WTC11 (cell line): Measurements from ENCODE around the gene KLK2. TPM values are rescaled to one million over a fixed set of nuclear protein-coding genes. Genes with fewer than 3 reads are reported as not detected.
A peak's percentile ranks its signal among the peaks of the same experiment; 100 is the strongest.

Experiments
- ATAC-seq: fragments of 200-7000 bp; cut with Tn5 transposase; 2 replicates; pipeline ENCODE4 v1.10.0; 2021; ENCODE audit warnings: mild to moderate bottlenecking, moderate library complexity
- CTCF ChIA-PET: fragments of 300-600 bp; sonication (Branson Sonifier 250); formaldehyde crosslinking; loops from one replicate; lab custom pipeline; 2021; ENCODE audit warnings: antibody characterized with exemption; lab: Charles Lee
- POLR2A ChIA-PET: fragments of 350-600 bp; sonication (Branson Sonifier 250); formaldehyde crosslinking; loops from one replicate; lab custom pipeline; 2021; ENCODE audit warnings: antibody characterized with exemption; lab: Charles Lee
- DNase-seq: peaks from one replicate; pipeline ENCODE4 v3.0.0; 2021; ENCODE audit warnings: low spot score
- H3K27ac Mint-ChIP-seq: 2 replicates; pipeline ENCODE4 v1.8.0; 2021; ENCODE audit warnings: mixed read lengths
- H3K27me3 Mint-ChIP-seq: 2 replicates; pipeline ENCODE4 v1.8.0; 2021; ENCODE audit warnings: low read depth, mild to moderate bottlenecking, moderate library complexity, mixed read lengths
- H3K36me3 Mint-ChIP-seq: 2 replicates; pipeline ENCODE4 v1.8.0; 2021; ENCODE audit warnings: mixed read lengths
- H3K4me1 Mint-ChIP-seq: 2 replicates; pipeline ENCODE4 v1.8.0; 2022; ENCODE audit warnings: mixed read lengths
- H3K4me3 Mint-ChIP-seq: 2 replicates; pipeline ENCODE4 v1.8.0; 2021; ENCODE audit warnings: mild to moderate bottlenecking, moderate library complexity, mixed read lengths
- H3K9me3 Mint-ChIP-seq: 2 replicates; pipeline ENCODE4 v1.8.0; 2021; ENCODE audit warnings: mixed read lengths
- ATF3 ChIP-seq: sonication (generic); formaldehyde crosslinking; conservative IDR thresholded peaks from 2 replicates; pipeline ENCODE4 v1.8.1; 2022; ENCODE audit warnings: mild to moderate bottlenecking, missing genetic modification reagents
- CREB1 ChIP-seq: sonication (generic); formaldehyde crosslinking; IDR thresholded peaks from 2 replicates; pipeline ENCODE4 v1.8.0; 2023; ENCODE audit warnings: mild to moderate bottlenecking, missing genetic modification reagents
- ELF4 ChIP-seq: sonication (generic); formaldehyde crosslinking; IDR thresholded peaks from 2 replicates; pipeline ENCODE4 v1.8.1; 2022; ENCODE audit warnings: low read depth, mild to moderate bottlenecking, moderate library complexity, missing genetic modification reagents
- EMX1 ChIP-seq: fragments of 250-450 bp; sonication (Bioruptor Pico); IDR thresholded peaks from 2 replicates; pipeline ENCODE4 v1.8.0; 2021; ENCODE audit warnings: mild to moderate bottlenecking
- ESRRA ChIP-seq: sonication (generic); formaldehyde crosslinking; IDR thresholded peaks from 2 replicates; pipeline ENCODE4 v1.8.1; 2022; ENCODE audit warnings: mild to moderate bottlenecking, missing genetic modification reagents, borderline replicate concordance
- JUN ChIP-seq: sonication (generic); formaldehyde crosslinking; IDR thresholded peaks from 2 replicates; pipeline ENCODE4 v1.8.0; 2023; ENCODE audit warnings: mild to moderate bottlenecking, missing genetic modification reagents
- MYBL2 ChIP-seq: sonication (generic); formaldehyde crosslinking; IDR thresholded peaks from 2 replicates; pipeline ENCODE4 v1.8.1; 2023; ENCODE audit warnings: mild to moderate bottlenecking, moderate library complexity, missing genetic modification reagents
- STAT6 ChIP-seq: sonication (generic); formaldehyde crosslinking; conservative IDR thresholded peaks from 2 replicates; pipeline ENCODE4 v1.8.1; 2023; ENCODE audit warnings: mild to moderate bottlenecking, low read depth, missing genetic modification reagents, moderate library complexity
- TCF7 ChIP-seq: sonication (generic); formaldehyde crosslinking; IDR thresholded peaks from 2 replicates; pipeline ENCODE4 v1.8.0; 2022; ENCODE audit warnings: mild to moderate bottlenecking, low read depth, missing genetic modification reagents, moderate library complexity
- ZNF219 ChIP-seq: sonication (generic); formaldehyde crosslinking; IDR thresholded peaks from 2 replicates; pipeline ENCODE4 v1.8.0; 2023; ENCODE audit warnings: missing genetic modification reagents, mild to moderate bottlenecking, borderline replicate concordance
- ZNF317 ChIP-seq: sonication (generic); formaldehyde crosslinking; IDR thresholded peaks from 2 replicates; pipeline ENCODE4 v1.8.1; 2023; ENCODE audit warnings: low read depth, mild to moderate bottlenecking, moderate library complexity, missing genetic modification reagents, borderline replicate concordance
- ZNF532 ChIP-seq: fragments of 250-450 bp; sonication (Bioruptor Pico); IDR thresholded peaks from 2 replicates; pipeline ENCODE4 v1.9.0; 2021; ENCODE audit warnings: mild to moderate bottlenecking, borderline replicate concordance
- ZNF671 ChIP-seq: fragments of 250-450 bp; sonication (Bioruptor Pico); IDR thresholded peaks from 2 replicates; pipeline ENCODE4 v1.8.0; 2021; ENCODE audit warnings: mild to moderate bottlenecking
- total RNA-seq: library from RNA; stranded (reverse); gene quantifications from 3 replicates; pipeline ENCODE4 v1.2.3, GENCODE V29; 2021
- TF ChIP-seq, protein P1 (sequence below): fragments of 200-600 bp; IDR thresholded peaks from 2 replicates; pipeline ENCODE4 v1.8.0; 2022; ENCODE audit warnings: antibody characterized with exemption
- TF ChIP-seq, protein P2 (sequence below): fragments of 250-450 bp; sonication (Bioruptor Pico); IDR thresholded peaks from 2 replicates; pipeline ENCODE4 v1.9.0; 2021; ENCODE audit warnings: mild to moderate bottlenecking

Gene KLK2
- total RNA-seq, 1 experiment from 2014 or later = not detected

DNA sequence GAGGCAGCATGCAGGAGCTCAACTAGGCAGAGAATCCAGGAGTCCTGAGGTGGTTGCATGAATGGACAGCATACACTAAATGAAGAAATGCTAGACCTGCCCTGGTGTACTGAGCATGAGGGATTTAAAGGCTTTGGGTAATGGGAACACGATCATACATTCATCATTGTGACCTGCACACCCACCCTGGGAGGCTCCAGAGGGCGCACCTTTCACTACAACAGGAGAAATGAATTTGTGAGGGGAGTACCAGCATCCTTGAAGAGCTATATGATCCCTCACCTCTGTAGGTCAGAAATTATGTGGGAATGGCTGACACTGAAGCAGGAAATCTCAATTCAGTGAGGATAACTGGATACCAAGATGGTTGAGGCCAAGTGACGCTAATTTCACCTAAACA lies 8.9 kb downstream of the KLK2 start:
- no peaks in the 10 kb centered on the region for H3K36me3 Mint-ChIP-seq
- DNase-seq = no peak
- peaks cover under 1% of the 10 kb centered on the region; the same call in 1 of the 2 replicates for H3K4me1 Mint-ChIP-seq
- H3K27ac Mint-ChIP-seq = no peak overlapping the region
- peaks cover 37% of the 10 kb centered on the region for H3K27me3 Mint-ChIP-seq
- peak; percentile 34 for ATAC-seq
- TF ChIP-seq ESRRA (CRISPR knock-in tag) = no peak
- no peak for TF ChIP-seq ZNF219 (CRISPR knock-in tag)
- TF ChIP-seq ELF4 = no peak
- no peak for TF ChIP-seq TCF7 (CRISPR knock-in tag)
- TF ChIP-seq MYBL2 = no peak
- TF ChIP-seq ZNF317 (CRISPR knock-in tag) = no peak
- TF ChIP-seq, protein P1, sequence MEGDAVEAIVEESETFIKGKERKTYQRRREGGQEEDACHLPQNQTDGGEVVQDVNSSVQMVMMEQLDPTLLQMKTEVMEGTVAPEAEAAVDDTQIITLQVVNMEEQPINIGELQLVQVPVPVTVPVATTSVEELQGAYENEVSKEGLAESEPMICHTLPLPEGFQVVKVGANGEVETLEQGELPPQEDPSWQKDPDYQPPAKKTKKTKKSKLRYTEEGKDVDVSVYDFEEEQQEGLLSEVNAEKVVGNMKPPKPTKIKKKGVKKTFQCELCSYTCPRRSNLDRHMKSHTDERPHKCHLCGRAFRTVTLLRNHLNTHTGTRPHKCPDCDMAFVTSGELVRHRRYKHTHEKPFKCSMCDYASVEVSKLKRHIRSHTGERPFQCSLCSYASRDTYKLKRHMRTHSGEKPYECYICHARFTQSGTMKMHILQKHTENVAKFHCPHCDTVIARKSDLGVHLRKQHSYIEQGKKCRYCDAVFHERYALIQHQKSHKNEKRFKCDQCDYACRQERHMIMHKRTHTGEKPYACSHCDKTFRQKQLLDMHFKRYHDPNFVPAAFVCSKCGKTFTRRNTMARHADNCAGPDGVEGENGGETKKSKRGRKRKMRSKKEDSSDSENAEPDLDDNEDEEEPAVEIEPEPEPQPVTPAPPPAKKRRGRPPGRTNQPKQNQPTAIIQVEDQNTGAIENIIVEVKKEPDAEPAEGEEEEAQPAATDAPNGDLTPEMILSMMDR = no peak
- TF ChIP-seq ATF3 (CRISPR knock-in tag) = no peak
- no peak for TF ChIP-seq JUN (CRISPR knock-in tag)
- TF ChIP-seq EMX1 = no peak
- TF ChIP-seq ZNF532 (CRISPR knock-in tag) = no peak
- TF ChIP-seq, all 79 proteins: peak for 0
- CTCF ChIA-PET = interaction anchor here (0.6 to 1.3 kb wide), 2 partner anchors 41 to 135 kb away, joined by 3 to 6 read pairs; no protein-coding TSS in a partner anchor
- Mint-ChIP-seq H3K9me3 (peaks cover 5% of the 10 kb centered on the region; the same call in 1 of the 2 replicates), H3K4me3 (no peak overlapping the region)
- POLR2A ChIA-PET = interaction anchor here (0.6 kb wide), 1 partner anchor 252 kb away, joined by 3 read pairs; no protein-coding TSS in a partner anchor

GRCh38 chr19:50889638-50890037 lies 16.4 kb downstream of the KLK2 start:
- ChIA-PET CTCF (interaction anchor here (0.8 kb wide), 1 partner anchor 205 kb away, joined by 7 read pairs; no protein-coding TSS in a partner anchor), POLR2A (no interaction called here)
- DNase-seq (no peak), ATAC-seq (no peak)
- Mint-ChIP-seq H3K9me3 (peaks cover 39% of the 10 kb centered on the region), H3K4me1 (no peaks in the 10 kb centered on the region), H3K4me3 (no peak overlapping the region), H3K27ac (no peak overlapping the region), H3K36me3 (peaks cover 15% of the 10 kb centered on the region; the same call in 1 of the 2 replicates), H3K27me3 (peaks cover 52% of the 10 kb centered on the region)
- TF ChIP-seq CREB1 (CRISPR knock-in tag) = no peak
- TF ChIP-seq, protein P2, sequence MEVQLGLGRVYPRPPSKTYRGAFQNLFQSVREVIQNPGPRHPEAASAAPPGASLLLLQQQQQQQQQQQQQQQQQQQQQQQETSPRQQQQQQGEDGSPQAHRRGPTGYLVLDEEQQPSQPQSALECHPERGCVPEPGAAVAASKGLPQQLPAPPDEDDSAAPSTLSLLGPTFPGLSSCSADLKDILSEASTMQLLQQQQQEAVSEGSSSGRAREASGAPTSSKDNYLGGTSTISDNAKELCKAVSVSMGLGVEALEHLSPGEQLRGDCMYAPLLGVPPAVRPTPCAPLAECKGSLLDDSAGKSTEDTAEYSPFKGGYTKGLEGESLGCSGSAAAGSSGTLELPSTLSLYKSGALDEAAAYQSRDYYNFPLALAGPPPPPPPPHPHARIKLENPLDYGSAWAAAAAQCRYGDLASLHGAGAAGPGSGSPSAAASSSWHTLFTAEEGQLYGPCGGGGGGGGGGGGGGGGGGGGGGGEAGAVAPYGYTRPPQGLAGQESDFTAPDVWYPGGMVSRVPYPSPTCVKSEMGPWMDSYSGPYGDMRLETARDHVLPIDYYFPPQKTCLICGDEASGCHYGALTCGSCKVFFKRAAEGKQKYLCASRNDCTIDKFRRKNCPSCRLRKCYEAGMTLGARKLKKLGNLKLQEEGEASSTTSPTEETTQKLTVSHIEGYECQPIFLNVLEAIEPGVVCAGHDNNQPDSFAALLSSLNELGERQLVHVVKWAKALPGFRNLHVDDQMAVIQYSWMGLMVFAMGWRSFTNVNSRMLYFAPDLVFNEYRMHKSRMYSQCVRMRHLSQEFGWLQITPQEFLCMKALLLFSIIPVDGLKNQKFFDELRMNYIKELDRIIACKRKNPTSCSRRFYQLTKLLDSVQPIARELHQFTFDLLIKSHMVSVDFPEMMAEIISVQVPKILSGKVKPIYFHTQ (CRISPR knock-in tag) = no peak
- TF ChIP-seq STAT6 (CRISPR knock-in tag) = no peak
- no peak for TF ChIP-seq ZNF671 (CRISPR knock-in tag)
